ENCODE results near the gene ACSS3. TPM values are rescaled to one million over a fixed set of nuclear protein-coding genes. Genes with fewer than 3 reads are reported as not detected.

Gene ACSS3
- total and polyA plus RNA-seq, 2 of the 8 experiments (the other 6 are each of a cell fraction or from before 2014, with no cell fraction given), result 14.4 to 24.0 TPM

- no peak overlapping the region for H3K4ac ChIP-seq (replicated peaks; ENCODE audit: insufficient read length, low read depth, low read length)
- H3K18ac ChIP-seq (ENCODE audit: extremely low read depth, low read length), result no peak overlapping the region
- no peak for FAIRE-seq
- no peaks in the 10 kb centered on the region for H3K79me2 ChIP-seq (ENCODE audit: control insufficient read depth in 1 of 2, insufficient read depth in 2 of 2, low read length in 2 of 2)
- no peaks in the 10 kb centered on the region; a peak in 2 of 8 replicates for H3K36me3 ChIP-seq (ENCODE audit: control insufficient read depth in 2 of 4, insufficient read depth in 4 of 4, low read length in 3 of 4)
- no peak overlapping the region for H3K14ac ChIP-seq (ENCODE audit: insufficient read length)
- no peak for DNase-seq (ENCODE audit: low read depth in 1 of 2, low spot score in 2 of 2)
- H2BK5ac ChIP-seq (ENCODE audit: low read depth, low read length), result no peak overlapping the region
- no peaks in the 10 kb centered on the region for H3K27me3 ChIP-seq (replicated peaks in 1 of 4; ENCODE audit: control insufficient read depth in 3 of 4, extremely low read depth in 1 of 4, insufficient read depth in 3 of 4, low read length in 3 of 4)
- no peak overlapping the region for H3K4me3 ChIP-seq (ENCODE audit: extremely low read depth in 1 of 4, insufficient read depth in 2 of 4, low read depth in 3 of 4, low read length in 4 of 4)
- CTCF ChIA-PET (ENCODE audit: partially characterized antibody), result interaction anchor here (0.6 kb wide), 1 partner anchor 1214 kb away, joined by 3 read pairs; no protein-coding TSS in a partner anchor
- H2BK12ac ChIP-seq (ENCODE audit: low read depth, low read length), result no peak overlapping the region
- H3K27ac ChIP-seq (ENCODE audit: low read depth, low read length), result no peak overlapping the region
- no peak overlapping the region for H3K4me2 ChIP-seq (ENCODE audit: insufficient read depth in 1 of 2, low read depth in 2 of 2, low read length in 2 of 2)
- no peak overlapping the region for H4K5ac ChIP-seq (ENCODE audit: insufficient read length, low read depth, low read length)
- no peak overlapping the region for H4K8ac ChIP-seq (ENCODE audit: extremely low read depth, insufficient read depth, low read length)
- H3K4me1 ChIP-seq (replicated peaks in 1 of 4; ENCODE audit: control insufficient read depth in 3 of 4, insufficient read depth in 4 of 4, low read length in 3 of 4), result peaks cover 0 to 6% (median 4%) of the 10 kb centered on the region in 4 experiments; a peak in 4 of 7 replicates
- H3K23ac ChIP-seq (ENCODE audit: insufficient read length), result no peak overlapping the region
- no peaks in the 10 kb centered on the region for H3K79me1 ChIP-seq (ENCODE audit: low read depth, low read length)
- POLR2A ChIA-PET (ENCODE audit: partially characterized antibody), result no interaction called here
- H3K9me3 ChIP-seq (ENCODE audit: insufficient read depth in 2 of 2, low read depth in 1 of 2, low read length in 1 of 2), result no peaks in the 10 kb centered on the region
- no peak overlapping the region for H4K91ac ChIP-seq (replicated peaks; ENCODE audit: insufficient read length, low read length)
- no peak overlapping the region for H3K9ac ChIP-seq (replicated peaks in 1 of 4; ENCODE audit: extremely low read depth in 1 of 4, low read depth in 3 of 4, low read length in 3 of 4)
- no peak overlapping the region for H2BK20ac ChIP-seq (ENCODE audit: low read length)
- H3K56ac ChIP-seq (replicated peaks; ENCODE audit: insufficient read length, low read depth, low read length), result no peak overlapping the region
- 91% methylated on average over 7 of the region's 7 CpGs; no CpG with 5 or more reads in 1 of the 2 experiments for WGBS, 2 experiments (ENCODE audit: extremely low coverage in 1 of 2, insufficient coverage in 1 of 2, insufficient read length in 1 of 2, insufficient replicate concordance in 2 of 2, low coverage in 1 of 2, low lambda C conversion rate in 2 of 2, missing lambda C conversion rate in 1 of 2)
- H2AFZ ChIP-seq (ENCODE audit: low read length), result no peak overlapping the region
- no peaks in the 10 kb centered on the region for H4K20me1 ChIP-seq (replicated peaks in 1 of 2; ENCODE audit: control insufficient read depth in 1 of 2, insufficient read depth in 2 of 2, low read length in 2 of 2)
- H3K23me2 ChIP-seq (ENCODE audit: low read depth, low read length), result no peaks in the 10 kb centered on the region
- H2BK120ac ChIP-seq (replicated peaks; ENCODE audit: low read depth, low read length), result no peak overlapping the region
- H2AK5ac ChIP-seq (ENCODE audit: low read depth, low read length), result no peak overlapping the region
- H2BK15ac ChIP-seq (ENCODE audit: low read length), result no peak overlapping the region
- TF ChIP-seq MAFK (IDR thresholded peaks at IDR 0.05; ENCODE audit: low read depth, low read length) (no peak), PHF8 (conservative IDR thresholded peaks at IDR 0.05; ENCODE audit: low read depth, low read length) (no peak), RNF2 (IDR thresholded peaks at IDR 0.05; ENCODE audit: borderline replicate concordance, low read depth, low read length, missing control alignments, poor library complexity, severe bottlenecking) (no peak), KDM4A (IDR thresholded peaks at IDR 0.05; ENCODE audit: low read depth, low read length, severe bottlenecking) (no peak), ZNF274 (IDR thresholded peaks at IDR 0.05; ENCODE audit: borderline replicate concordance, extremely low read depth, low read length) (no peak), JUND (IDR thresholded peaks at IDR 0.05; ENCODE audit: low read length) (no peak), RXRA (IDR thresholded peaks at IDR 0.05; ENCODE audit: insufficient read depth, low read depth, low read length) (no peak), EGR1 (IDR thresholded peaks at IDR 0.05; ENCODE audit: borderline replicate concordance, low read depth, low read length) (no peak), CHD1 (IDR thresholded peaks at IDR 0.05; ENCODE audit: low read depth, low read length) (no peak), SUZ12 (IDR thresholded peaks at IDR 0.05; ENCODE audit: low read length) (no peak)
- TF ChIP-seq, protein P1, sequence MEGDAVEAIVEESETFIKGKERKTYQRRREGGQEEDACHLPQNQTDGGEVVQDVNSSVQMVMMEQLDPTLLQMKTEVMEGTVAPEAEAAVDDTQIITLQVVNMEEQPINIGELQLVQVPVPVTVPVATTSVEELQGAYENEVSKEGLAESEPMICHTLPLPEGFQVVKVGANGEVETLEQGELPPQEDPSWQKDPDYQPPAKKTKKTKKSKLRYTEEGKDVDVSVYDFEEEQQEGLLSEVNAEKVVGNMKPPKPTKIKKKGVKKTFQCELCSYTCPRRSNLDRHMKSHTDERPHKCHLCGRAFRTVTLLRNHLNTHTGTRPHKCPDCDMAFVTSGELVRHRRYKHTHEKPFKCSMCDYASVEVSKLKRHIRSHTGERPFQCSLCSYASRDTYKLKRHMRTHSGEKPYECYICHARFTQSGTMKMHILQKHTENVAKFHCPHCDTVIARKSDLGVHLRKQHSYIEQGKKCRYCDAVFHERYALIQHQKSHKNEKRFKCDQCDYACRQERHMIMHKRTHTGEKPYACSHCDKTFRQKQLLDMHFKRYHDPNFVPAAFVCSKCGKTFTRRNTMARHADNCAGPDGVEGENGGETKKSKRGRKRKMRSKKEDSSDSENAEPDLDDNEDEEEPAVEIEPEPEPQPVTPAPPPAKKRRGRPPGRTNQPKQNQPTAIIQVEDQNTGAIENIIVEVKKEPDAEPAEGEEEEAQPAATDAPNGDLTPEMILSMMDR (IDR thresholded peaks at IDR 0.05; ENCODE audit: control extremely low read depth in 1 of 3, insufficient read depth in 1 of 3, low read depth in 1 of 3, low read length in 3 of 3), result no peak
Measured at GRCh38 chr12:81255456-81255855, 177.6 kb downstream of the ACSS3 start.

All from H1 (cell line).